ENCODE data around the gene ARHGAP6. TPM values are rescaled to one million over a fixed set of nuclear protein-coding genes. Genes with fewer than 3 reads are reported as not detected.
"Not testable (repeated sequence)": the region's sequence is repeated elsewhere in the genome, so short reads cannot be mapped to it uniquely, and the experiment has no call there.

The ARHGAP6 gene
- total RNA-seq, 6 experiments from 2014 or later, result 0.51 to 1.0 (median 0.69) TPM

DNA sequence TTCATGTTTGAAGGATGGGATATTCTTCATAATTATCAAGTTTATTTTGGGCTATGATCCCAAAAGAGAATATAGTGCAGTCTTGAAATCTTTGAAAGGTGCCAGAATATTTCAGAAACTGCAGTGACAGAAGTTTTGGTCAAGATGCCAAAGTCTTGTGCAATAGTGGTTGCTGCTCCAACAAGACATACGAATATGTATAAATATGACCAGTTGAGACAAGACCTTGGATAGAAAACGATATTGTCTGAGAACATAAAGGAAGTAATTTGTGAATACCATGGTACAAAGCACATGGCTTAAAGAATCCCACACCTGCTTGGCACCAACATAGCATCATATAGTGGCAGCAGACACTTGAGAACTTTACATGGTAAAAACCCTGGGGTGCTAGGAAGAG lies 421.1 kb downstream of the ARHGAP6 start:
- Mint-ChIP-seq H3K36me3 (ENCODE audit: low read depth) (no peaks in the 10 kb centered on the region), H3K4me3 (no peak overlapping the region), H3K27ac (no peak overlapping the region), H3K4me1 (ENCODE audit: low read depth) (no peaks in the 10 kb centered on the region), H3K27me3 (ENCODE audit: insufficient read depth) (no peaks in the 10 kb centered on the region), H3K9me3 (no peaks in the 10 kb centered on the region)
- TF ChIP-seq, protein P1, sequence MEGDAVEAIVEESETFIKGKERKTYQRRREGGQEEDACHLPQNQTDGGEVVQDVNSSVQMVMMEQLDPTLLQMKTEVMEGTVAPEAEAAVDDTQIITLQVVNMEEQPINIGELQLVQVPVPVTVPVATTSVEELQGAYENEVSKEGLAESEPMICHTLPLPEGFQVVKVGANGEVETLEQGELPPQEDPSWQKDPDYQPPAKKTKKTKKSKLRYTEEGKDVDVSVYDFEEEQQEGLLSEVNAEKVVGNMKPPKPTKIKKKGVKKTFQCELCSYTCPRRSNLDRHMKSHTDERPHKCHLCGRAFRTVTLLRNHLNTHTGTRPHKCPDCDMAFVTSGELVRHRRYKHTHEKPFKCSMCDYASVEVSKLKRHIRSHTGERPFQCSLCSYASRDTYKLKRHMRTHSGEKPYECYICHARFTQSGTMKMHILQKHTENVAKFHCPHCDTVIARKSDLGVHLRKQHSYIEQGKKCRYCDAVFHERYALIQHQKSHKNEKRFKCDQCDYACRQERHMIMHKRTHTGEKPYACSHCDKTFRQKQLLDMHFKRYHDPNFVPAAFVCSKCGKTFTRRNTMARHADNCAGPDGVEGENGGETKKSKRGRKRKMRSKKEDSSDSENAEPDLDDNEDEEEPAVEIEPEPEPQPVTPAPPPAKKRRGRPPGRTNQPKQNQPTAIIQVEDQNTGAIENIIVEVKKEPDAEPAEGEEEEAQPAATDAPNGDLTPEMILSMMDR (IDR thresholded peaks at IDR 0.05), result no peak
- DNase-seq, result no peak

GRCh38 chrX:11242704-11243103 lies 423.0 kb downstream of the ARHGAP6 start:
- no peak for DNase-seq
- H3K27ac Mint-ChIP-seq, result no peak overlapping the region
- no peaks in the 10 kb centered on the region for H3K36me3 Mint-ChIP-seq (ENCODE audit: low read depth)
- H3K4me3 Mint-ChIP-seq, result no peak overlapping the region
- no peaks in the 10 kb centered on the region for H3K27me3 Mint-ChIP-seq (ENCODE audit: insufficient read depth)
- H3K9me3 Mint-ChIP-seq, result no peaks in the 10 kb centered on the region
- H3K4me1 Mint-ChIP-seq (ENCODE audit: low read depth), result peaks cover 7% of the 10 kb centered on the region
- TF ChIP-seq, protein P1 (IDR thresholded peaks at IDR 0.05), result no peak

DNA sequence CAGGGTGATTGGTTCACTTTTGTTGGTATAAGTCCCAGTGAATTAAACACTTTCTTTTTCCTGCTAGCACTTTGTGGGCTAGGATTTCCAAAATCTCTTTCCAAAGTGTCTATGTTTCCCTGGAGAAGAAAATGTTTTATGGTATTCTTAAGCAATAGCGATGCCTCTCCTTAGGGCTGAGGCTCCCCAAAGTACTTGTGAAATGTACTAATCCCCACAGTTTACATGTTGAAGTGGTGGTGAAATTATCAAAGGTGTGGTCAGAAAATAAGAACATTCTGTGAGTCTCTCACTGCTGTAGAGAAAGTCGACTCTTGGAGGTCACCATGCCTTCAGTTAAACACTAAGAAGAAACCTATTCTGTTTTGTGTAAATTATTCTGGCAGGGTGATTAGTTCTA lies 424.0 kb downstream of the ARHGAP6 start:
- no peaks in the 10 kb centered on the region for H3K36me3 Mint-ChIP-seq (ENCODE audit: low read depth)
- H3K4me3 Mint-ChIP-seq, result no peak overlapping the region
- no peaks in the 10 kb centered on the region for H3K9me3 Mint-ChIP-seq
- H3K27ac Mint-ChIP-seq, result no peak overlapping the region
- no peak for DNase-seq
- no peaks in the 10 kb centered on the region for H3K27me3 Mint-ChIP-seq (ENCODE audit: insufficient read depth)
- H3K4me1 Mint-ChIP-seq (ENCODE audit: low read depth), result peaks cover 7% of the 10 kb centered on the region
- TF ChIP-seq, protein P1 (IDR thresholded peaks at IDR 0.05), result no peak

DNA sequence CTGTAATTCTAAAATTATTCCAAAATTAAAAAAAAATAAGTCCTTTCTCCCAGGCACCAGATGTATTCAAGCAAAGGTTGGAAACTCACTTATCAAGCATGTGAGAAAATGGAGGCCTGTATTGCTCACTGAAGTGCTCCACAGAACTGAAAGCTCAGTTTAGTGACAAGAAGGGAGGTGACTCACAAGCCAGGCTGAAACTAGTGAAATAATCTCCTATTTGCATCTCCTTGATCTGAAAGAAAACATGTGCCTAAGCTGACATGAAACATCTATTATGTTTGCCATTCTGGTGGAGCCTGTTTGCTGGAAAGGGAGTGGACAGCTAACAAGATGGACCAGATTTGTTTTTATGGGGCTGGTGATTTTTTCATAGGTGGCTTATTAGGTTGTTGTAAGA lies 426.5 kb downstream of the ARHGAP6 start:
- Mint-ChIP-seq H3K27me3 (ENCODE audit: insufficient read depth) (no peaks in the 10 kb centered on the region), H3K4me3 (no peak overlapping the region), H3K36me3 (ENCODE audit: low read depth) (no peaks in the 10 kb centered on the region), H3K9me3 (0 out of 2 replicates have a peak, but pooled peaks cover 4% of the 10 kb centered on the region), H3K27ac (peak overlapping the region; percentile 42), H3K4me1 (ENCODE audit: low read depth) (peaks cover 7% of the 10 kb centered on the region)
- peak; percentile 71 for DNase-seq
- TF ChIP-seq, protein P1 (IDR thresholded peaks at IDR 0.05), result no peak

GRCh38 chrX:11235377-11235776 lies 430.3 kb downstream of the ARHGAP6 start:
- not testable (repeated sequence) for DNase-seq; H3K9me3 Mint-ChIP-seq; H3K36me3 Mint-ChIP-seq (ENCODE audit: low read depth); H3K4me1 Mint-ChIP-seq (ENCODE audit: low read depth); H3K27ac Mint-ChIP-seq; H3K4me3 Mint-ChIP-seq; H3K27me3 Mint-ChIP-seq (ENCODE audit: insufficient read depth)

DNA sequence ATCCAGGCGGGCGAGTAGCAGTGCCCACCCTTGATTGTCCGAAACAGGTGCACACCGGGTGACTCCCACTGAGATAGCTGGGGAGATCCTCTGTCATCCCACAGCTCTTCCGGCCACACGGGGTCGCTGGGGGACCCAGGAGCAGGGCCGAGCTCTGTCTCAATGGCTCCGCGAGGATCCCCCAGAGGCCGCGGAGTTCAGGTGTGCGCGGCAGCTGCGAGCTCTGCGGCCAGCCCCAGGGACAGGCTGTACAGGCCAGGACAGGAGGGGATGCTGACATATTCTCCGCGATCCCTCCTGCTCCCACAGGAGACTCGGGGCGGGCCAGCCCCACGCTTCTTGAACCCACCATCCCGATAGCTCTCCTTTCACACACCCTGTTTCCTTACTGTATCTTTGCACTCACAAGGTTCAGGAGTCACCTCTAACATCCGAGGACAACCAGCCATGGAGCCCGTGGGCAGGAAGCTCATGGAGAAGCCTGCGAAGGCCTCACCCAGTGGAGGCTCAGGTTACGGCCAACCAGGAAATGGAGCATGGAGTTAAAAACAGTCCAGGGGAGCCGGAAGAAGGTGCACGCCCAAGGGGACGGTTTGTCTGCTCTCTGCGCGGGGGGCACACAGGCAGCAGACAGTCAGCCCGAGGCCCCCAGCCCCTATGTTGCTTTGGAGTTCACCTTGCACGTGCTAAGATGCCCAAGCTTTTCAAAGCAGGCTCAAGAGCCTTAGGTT lies 450.4 kb downstream of the ARHGAP6 start:
- Mint-ChIP-seq H3K4me3 (no peak overlapping the region), H3K36me3 (ENCODE audit: low read depth) (no peaks in the 10 kb centered on the region), H3K4me1 (ENCODE audit: low read depth) (peaks cover under 1% of the 10 kb centered on the region; the same call in 1 of the 2 replicates), H3K27ac (no peak overlapping the region), H3K27me3 (ENCODE audit: insufficient read depth) (no peaks in the 10 kb centered on the region), H3K9me3 (peaks cover 4% of the 10 kb centered on the region)
- no peak for DNase-seq
- TF ChIP-seq, protein P1 (IDR thresholded peaks at IDR 0.05), result no peak

All from HFFc6 (cell line).